ENCODE results near the gene DNMT3A.

- TF ChIP-seq CTCF (IDR thresholded peaks at IDR 0.05; ENCODE audit: extremely low read depth in 1 of 2, insufficient read depth in 1 of 2, low read depth in 1 of 2, low read length in 2 of 2) (no peak), GATA2 (IDR thresholded peaks at IDR 0.05; ENCODE audit: insufficient read depth, insufficient read length, low read depth, low read length) (no peak), EZH2 (IDR thresholded peaks at IDR 0.05; ENCODE audit: borderline replicate concordance, low read depth, low read length, severe bottlenecking) (no peak), MYC (IDR thresholded peaks at IDR 0.05; ENCODE audit: low read depth, low read length) (no peak)
Measured at GRCh38 chr2:25363733-25364132, 22.0 kb upstream of the DNMT3A start.
